ENCODE data around the gene CYBC1. TPM values are rescaled to one million over a fixed set of nuclear protein-coding genes. Genes with fewer than 3 reads are reported as not detected.
"Not testable (repeated sequence)": the region's sequence is repeated elsewhere in the genome, so short reads cannot be mapped to it uniquely, and the experiment has no call there.

CYBC1 gene
- total RNA-seq, 2 experiments from 2014 or later: 269 to 378 TPM

DNA sequence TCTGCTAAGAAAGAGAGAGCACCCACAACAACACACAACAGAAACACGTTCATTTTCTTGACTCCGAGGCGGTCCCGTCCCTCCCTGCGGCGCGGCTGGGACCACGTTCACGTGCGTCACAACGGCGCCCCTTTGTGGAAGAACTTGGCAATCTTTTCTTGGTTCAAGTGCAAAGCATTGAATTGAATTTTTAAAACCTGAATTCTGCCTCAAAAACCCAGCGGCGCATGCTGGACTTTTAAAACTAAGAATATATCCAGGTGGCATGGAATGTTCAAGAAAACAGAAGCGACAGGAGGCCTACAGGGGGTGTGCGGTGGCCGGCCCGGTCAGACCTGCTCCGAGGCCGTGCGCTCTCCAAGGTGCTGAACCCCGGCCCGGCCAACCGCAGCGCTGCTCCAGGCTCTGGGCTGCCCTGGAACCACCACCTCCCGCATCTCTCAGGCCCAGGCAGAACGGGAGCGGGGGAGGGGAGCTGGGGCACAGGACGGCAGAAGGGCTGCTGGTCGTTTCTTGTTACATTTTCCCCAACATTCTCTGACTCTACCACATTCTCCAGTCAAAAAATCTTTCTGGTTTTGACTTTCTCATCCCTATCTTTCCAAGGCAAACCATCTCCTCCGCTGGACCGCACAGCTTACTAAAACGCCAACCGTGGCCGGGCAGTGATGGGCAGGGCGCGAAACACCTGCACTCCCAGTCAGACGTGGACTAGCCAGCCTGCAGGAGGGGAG is 35.8 kb downstream of the CYBC1 start:
- Mint-ChIP-seq H3K27me3 (no peaks in the 10 kb centered on the region), H3K4me3 (no peak overlapping the region), H3K4me1 (peaks cover 16% of the 10 kb centered on the region), H3K27ac (no peak overlapping the region), H3K36me3 (peaks cover under 1% of the 10 kb centered on the region), H3K9me3 (ENCODE audit: low read depth) (no peaks in the 10 kb centered on the region)
- CTCF ChIA-PET: interaction anchor here (0.6 to 3.1 kb wide), 6 partner anchors 8 to 133 kb away, joined by 3 to 16 read pairs (median 3); no protein-coding TSS in a partner anchor
- DNase-seq (peak; percentile 86), ATAC-seq (peak; percentile 28)

DNA sequence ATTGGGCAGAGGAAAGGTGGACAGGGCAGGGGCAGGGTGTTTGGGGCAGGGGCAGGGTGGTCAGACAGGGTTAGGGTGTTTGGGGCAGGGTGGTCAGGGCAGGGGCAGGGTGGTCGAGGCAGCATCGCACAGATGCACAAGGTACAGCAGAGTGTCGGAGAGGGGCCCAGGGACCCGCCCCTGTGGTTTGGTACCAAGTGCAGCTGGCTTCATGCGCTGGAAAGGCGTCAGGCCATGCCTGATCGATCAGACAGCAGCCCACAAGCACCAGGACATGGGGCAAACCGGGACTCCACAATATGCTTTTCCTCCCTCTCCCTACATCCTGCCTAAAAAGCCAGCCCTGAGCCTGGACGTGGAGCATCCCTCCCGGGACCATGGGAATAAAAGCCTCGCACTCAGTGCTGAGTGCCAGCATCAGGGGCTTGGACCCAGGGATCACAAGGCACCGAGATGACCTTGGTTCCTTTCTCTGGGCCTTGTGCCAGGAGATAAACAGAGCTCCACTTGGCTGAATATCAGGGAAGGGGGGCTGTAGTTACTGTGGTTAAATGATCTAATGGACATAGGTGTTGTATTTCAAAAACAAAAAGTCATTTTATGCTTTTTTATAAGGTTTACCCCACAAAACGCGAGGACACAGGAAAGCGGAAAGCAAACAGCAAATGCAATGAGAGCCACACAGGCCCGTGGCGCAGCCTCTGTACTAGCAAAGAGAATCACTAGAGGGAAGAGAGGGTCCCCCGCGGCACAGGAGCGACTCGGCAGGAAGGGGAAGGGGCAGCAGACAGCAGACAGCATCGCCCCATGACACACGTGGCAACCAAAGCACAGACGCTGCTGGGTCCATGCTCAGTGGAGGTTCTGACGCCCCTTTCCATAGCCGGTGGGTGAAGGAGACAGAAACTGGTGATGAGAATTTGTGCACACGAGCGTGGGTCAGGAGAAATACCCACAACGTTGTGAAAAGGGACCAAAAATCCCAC is 37.7 kb downstream of the CYBC1 start:
- Mint-ChIP-seq H3K4me3 (no peak overlapping the region), H3K27me3 (no peaks in the 10 kb centered on the region), H3K9me3 (ENCODE audit: low read depth) (no peaks in the 10 kb centered on the region), H3K27ac (no peak overlapping the region), H3K36me3 (no peaks in the 10 kb centered on the region), H3K4me1 (peaks cover 11% of the 10 kb centered on the region)
- no peak for DNase-seq
- CTCF ChIA-PET: interaction anchor here (0.8 to 3.1 kb wide), 3 partner anchors 60 to 63 kb away, joined by 3 to 16 read pairs (median 4); no protein-coding TSS in a partner anchor
- ATAC-seq: no peak

DNA sequence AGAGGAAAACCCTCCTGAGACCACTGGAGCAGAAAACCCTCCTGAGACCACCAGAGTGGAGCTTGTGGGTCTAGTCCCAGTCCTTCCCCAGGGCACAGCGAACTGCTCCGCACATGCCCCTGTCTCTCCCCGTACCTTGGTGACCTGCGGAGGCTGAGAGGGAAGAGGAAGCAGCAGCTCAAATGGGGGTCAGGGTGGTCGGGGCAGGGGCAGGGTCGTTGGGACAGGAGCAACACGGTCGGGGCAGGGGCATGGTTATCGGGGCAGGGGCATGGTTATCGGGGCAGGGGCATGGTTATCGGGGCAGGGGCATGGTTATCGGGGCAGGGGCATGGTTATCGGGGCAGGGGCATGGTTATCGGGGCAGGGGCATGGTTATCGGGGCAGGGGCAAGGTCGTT is 38.5 kb downstream of the CYBC1 start:
- peaks cover 14% of the 10 kb centered on the region for H3K4me1 Mint-ChIP-seq
- H3K27ac Mint-ChIP-seq; H3K36me3 Mint-ChIP-seq; ATAC-seq; H3K9me3 Mint-ChIP-seq (ENCODE audit: low read depth); H3K27me3 Mint-ChIP-seq; DNase-seq; H3K4me3 Mint-ChIP-seq: not testable (repeated sequence)
- CTCF ChIA-PET: interaction anchor here (0.8 kb wide), 1 partner anchor 61 kb away, joined by 4 read pairs; no protein-coding TSS in a partner anchor

DNA sequence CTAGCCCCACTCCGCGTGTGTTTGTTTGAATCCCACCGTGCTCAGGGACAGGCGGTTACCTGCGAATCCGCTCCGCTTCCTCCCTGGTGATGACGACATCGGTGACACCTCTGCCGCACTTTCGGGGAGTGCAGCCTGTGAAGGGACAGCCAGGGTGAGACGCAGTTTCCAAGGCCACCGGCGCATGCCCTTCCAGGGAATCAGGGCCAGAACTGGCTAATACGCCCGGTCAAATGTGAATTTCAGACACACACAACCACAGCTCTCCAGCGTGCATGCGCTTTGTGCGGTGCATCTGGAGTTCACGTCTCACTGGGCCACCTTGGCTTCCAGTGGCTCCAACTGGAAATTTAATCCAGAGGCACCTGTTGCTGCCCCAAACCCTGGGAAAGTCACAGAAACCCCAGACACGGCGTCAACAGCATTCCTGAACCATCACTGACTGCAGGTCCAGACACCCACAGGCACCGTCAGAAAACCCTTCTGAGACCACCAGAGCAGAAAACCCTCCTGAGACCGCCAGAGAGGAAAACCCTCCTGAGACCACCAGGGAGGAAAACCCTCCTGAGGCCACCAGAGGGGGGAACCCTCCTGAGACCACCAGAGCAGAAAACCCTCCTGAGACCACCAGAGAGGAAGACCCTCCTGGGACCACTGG is 39.0 kb downstream of the CYBC1 start:
- ATAC-seq (no peak), DNase-seq (no peak)
- CTCF ChIA-PET: interaction anchor here (0.7 kb wide), 1 partner anchor 896 kb away, joined by 4 read pairs; no protein-coding TSS in a partner anchor
- H3K27ac Mint-ChIP-seq: no peak overlapping the region
- no peak overlapping the region for H3K4me3 Mint-ChIP-seq
- H3K9me3 Mint-ChIP-seq (ENCODE audit: low read depth): no peaks in the 10 kb centered on the region
- no peaks in the 10 kb centered on the region for H3K36me3 Mint-ChIP-seq
- H3K4me1 Mint-ChIP-seq: peaks cover 14% of the 10 kb centered on the region
- H3K27me3 Mint-ChIP-seq: no peaks in the 10 kb centered on the region

DNA sequence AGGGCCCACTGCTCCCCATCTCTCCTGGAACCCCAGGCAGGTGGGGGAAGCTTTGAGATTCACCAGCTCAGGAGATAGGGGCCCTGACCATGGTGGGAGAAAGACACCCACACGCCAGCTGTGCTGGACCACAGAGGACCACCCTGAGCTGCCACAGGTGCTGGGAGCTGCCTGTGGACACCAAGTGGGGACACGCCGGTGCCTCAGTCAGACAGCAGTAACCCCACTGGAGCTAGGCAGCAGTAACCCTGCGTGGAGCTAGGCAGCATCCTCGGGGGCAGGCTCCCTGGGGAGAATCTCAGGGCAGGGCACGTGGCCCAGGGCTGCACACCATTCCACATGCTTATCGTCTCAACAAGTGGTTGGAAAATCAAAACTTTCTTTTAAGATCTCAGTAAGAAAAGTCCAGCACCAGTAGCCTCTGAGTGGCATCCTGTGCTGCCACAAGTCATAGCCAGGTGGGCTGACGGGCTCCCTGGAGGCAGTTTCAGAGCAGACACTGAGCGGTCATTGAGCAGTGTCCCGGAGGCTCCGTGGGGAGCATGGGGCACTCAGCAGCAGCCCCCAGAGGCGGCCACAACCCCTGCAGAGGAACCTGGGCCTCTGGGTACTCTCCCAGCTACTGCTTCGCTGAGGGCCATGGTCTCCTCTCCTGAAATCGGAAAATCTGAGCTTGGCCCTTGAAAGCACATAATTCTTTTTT is 40.4 kb downstream of the CYBC1 start:
- CTCF ChIA-PET: interaction anchor here (0.7 to 1.5 kb wide), 3 partner anchors 9 to 204 kb away, joined by 3 read pairs; no protein-coding TSS in a partner anchor
- H3K9me3 Mint-ChIP-seq (ENCODE audit: low read depth): no peaks in the 10 kb centered on the region
- H3K27ac Mint-ChIP-seq: no peak overlapping the region
- peaks cover 1% of the 10 kb centered on the region for H3K36me3 Mint-ChIP-seq
- DNase-seq (no peak), ATAC-seq (no peak)
- no peaks in the 10 kb centered on the region for H3K27me3 Mint-ChIP-seq
- H3K4me3 Mint-ChIP-seq: no peak overlapping the region
- peaks cover 13% of the 10 kb centered on the region for H3K4me1 Mint-ChIP-seq

DNA sequence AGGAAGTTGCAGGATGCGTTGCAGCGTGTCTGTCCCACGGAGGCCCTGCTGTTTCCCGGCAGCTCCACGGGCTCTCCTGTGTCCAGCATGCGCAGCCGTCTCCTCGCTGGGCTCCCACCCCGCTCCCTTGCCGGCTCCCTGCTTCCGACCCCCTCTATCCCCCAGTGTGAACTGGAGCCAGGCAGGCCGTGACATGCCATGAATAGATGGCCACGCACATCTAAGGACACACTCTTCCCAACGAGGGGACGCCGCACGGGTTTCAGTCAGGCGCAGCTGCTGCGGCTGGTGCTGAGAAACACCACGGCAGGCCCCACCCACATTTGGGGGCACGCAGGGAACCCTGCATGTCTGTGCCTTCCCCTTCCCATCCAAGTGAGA is 41.6 kb downstream of the CYBC1 start:
- no peak for ATAC-seq
- Mint-ChIP-seq H3K27me3 (no peaks in the 10 kb centered on the region), H3K36me3 (peaks cover 2% of the 10 kb centered on the region), H3K9me3 (ENCODE audit: low read depth) (no peaks in the 10 kb centered on the region), H3K4me1 (peaks cover 7% of the 10 kb centered on the region), H3K4me3 (no peak overlapping the region), H3K27ac (no peak overlapping the region)
- CTCF ChIA-PET: interaction anchor here (1.1 to 1.2 kb wide), 2 partner anchors 58 to 203 kb away, joined by 3 read pairs; no protein-coding TSS in a partner anchor
- no peak for DNase-seq

DNA sequence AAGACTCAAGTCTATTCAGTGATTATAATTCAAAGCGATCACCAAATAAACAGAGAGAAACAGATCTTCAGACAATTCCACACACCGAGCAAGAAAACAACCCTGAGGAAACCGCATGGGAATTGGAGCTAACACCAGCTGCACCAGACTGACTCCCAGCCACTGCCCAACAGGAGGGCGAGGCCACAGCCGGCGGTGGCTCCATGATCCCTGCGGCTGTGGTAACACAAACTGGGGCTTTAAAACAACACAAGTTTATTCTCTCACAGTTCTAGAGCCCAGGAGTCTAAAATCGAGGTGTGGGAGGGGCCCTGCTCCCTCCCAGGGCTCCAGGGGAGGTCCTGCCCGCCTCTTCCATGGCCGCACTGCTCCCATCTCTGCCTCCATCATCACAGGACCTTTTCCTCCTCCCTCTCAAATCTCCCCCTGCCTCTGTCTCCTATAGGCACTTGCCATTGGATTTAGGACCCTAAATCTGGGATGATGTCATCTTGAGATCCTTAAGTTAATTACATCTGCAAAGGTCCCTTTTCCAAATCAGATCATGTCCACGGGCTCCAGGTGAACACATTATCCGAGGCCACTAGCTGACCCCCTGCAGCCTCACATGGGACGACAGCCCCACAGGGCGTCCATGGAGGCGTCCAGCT is 42.1 kb downstream of the CYBC1 start:
- Mint-ChIP-seq H3K27me3 (no peaks in the 10 kb centered on the region), H3K4me3 (no peak overlapping the region), H3K36me3 (peaks cover 7% of the 10 kb centered on the region), H3K9me3 (ENCODE audit: low read depth) (no peaks in the 10 kb centered on the region), H3K4me1 (peaks cover 11% of the 10 kb centered on the region), H3K27ac (no peak overlapping the region)
- no peak for ATAC-seq
- no peak for DNase-seq
- CTCF ChIA-PET: interaction anchor here (1.1 kb wide), 1 partner anchor 57 kb away, joined by 3 read pairs; no protein-coding TSS in a partner anchor

DNA sequence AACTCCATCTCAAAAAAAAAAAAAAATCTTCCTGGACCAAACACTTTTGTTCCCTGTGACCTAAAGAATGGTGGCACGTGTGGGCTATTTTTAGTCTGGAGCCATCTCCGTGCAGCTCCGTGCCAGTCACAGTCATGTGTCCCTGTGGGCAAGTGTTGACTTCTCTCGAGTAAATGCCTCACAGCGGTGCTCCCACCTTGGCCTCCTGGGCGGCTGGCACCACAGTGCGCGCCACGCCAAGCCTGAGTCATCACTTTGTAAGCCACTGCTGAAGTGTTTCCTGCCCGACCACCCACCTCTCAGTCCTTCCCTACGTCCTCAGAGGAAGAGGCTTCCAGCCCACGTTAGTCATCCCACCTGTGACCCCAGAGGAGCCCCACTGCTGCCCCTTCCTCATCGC is 43.3 kb downstream of the CYBC1 start:
- Mint-ChIP-seq H3K36me3 (peaks cover 11% of the 10 kb centered on the region), H3K4me1 (peaks cover 13% of the 10 kb centered on the region), H3K27me3 (no peaks in the 10 kb centered on the region), H3K4me3 (no peak overlapping the region), H3K27ac (no peak overlapping the region), H3K9me3 (ENCODE audit: low read depth) (no peaks in the 10 kb centered on the region)
- peak; percentile 23 for ATAC-seq
- CTCF ChIA-PET: interaction anchor here (1.7 kb wide), 1 partner anchor 17 kb away, joined by 3 read pairs; no protein-coding TSS in a partner anchor
- DNase-seq: no peak

DNA sequence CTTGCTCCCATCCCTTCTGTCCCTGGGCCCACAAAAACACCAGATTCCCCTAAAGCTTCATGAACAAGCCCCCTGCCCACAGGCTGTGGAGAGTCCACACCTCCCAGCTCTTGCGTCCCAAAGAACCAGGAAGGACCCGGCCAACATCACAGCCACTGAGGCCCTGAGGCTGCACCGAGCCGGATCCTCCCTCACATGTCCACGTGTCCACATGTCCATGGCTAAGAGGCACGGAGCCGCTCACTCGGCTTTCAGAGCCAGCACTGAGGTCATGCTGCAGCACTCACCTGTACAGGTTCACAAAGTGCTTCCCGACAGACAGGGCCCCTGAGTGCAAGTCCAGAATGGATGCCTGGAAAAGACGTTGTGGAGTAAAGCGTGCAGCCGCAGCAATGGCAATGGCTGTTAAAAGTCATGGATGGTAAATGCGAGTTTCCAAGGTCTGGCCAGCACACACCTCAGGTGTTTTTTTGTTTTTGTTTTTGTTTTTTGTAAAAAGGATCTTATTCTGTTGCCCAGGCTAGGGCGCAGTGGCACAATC is 44.4 kb downstream of the CYBC1 start:
- H3K27me3 Mint-ChIP-seq: no peaks in the 10 kb centered on the region
- H3K36me3 Mint-ChIP-seq: peaks cover 13% of the 10 kb centered on the region
- CTCF ChIA-PET: interaction anchor here (1.4 to 1.7 kb wide), 2 partner anchors 9 to 18 kb away, joined by 3 read pairs; no protein-coding TSS in a partner anchor
- ATAC-seq (no peak), DNase-seq (no peak)
- H3K9me3 Mint-ChIP-seq (ENCODE audit: low read depth): no peaks in the 10 kb centered on the region
- no peak overlapping the region for H3K4me3 Mint-ChIP-seq
- no peak overlapping the region for H3K27ac Mint-ChIP-seq
- peaks cover 18% of the 10 kb centered on the region for H3K4me1 Mint-ChIP-seq

DNA sequence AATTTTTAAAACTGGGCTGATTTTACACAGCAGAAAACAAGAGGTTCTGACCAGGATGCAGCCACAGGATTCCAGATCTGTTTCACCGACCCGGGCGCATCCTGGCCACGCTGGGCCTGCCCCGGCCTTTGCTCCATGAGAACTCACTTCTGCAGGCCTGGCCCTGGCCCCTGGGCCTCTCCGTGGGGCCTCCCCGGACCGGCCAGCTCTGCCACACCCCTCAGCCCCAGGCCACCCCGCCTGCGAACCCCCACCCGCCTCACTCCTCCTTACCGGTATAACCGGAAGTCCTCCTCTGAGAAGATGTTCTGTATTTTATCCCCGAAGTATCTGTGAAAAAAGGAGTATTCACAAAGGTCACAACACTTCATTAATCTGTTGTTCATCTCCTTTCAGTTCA is 45.5 kb downstream of the CYBC1 start:
- no peaks in the 10 kb centered on the region for H3K9me3 Mint-ChIP-seq (ENCODE audit: low read depth)
- H3K27me3 Mint-ChIP-seq: no peaks in the 10 kb centered on the region
- peaks cover 27% of the 10 kb centered on the region for H3K4me1 Mint-ChIP-seq

DNA sequence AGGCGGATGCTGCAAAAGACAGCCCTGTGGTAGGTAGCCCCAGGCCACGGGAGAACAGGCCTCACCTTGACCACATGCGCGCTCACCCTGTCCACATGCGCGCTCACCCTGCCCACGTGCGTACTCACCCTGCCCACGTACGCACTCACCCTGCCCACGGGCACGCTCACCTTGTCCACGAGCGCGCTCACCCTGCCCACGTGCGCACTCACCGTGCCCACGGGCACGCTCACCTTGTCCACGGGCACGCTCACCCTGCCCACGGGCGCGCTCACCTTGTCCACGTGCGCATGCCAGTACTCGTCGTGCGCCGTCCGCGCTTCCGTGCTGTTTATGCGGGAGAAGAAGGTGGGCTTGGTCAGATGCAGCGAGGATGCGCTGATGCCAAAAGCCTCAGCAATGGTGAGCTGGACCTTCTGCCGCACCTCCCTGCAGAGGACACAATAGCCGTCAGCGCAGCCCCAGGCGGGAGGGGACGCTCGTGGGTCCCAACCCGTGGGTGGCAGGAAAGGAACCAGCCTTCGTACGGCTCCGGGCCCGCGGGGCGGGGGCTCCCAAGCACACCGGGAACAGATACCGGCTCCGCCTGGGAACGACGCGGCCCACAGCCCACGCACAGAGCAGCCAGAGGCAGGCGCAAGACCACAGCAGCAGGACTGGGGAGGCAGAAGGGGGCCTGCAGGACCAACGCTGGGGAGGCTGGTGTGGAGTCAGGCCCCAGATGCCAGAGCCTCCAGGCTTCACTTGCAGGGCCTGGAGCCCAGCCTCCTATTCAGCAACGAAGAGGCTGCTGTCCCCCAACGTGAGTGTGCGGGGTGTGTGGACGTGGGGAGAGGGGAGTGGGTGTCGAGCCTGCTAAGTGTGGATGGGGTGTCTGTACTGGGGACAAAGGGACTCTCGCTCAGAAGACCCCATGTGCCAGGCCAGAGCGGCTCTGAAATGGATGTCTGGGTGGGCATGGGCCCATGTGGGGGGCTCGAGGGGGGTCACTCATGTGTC is 46.6 kb downstream of the CYBC1 start:
- Mint-ChIP-seq H3K27ac (no peak overlapping the region), H3K9me3 (ENCODE audit: low read depth) (no peaks in the 10 kb centered on the region), H3K36me3 (peaks cover 16% of the 10 kb centered on the region), H3K27me3 (no peaks in the 10 kb centered on the region), H3K4me3 (no peak overlapping the region), H3K4me1 (peaks cover 28% of the 10 kb centered on the region)
- ATAC-seq (no peak), DNase-seq (no peak)
- CTCF ChIA-PET: interaction anchor here (0.7 to 1.2 kb wide), 2 partner anchors 36 to 123 kb away, joined by 3 to 4 read pairs; no protein-coding TSS in a partner anchor

More for the DNA sequence above, 45.5 kb downstream of the CYBC1 start:
- Mint-ChIP-seq H3K4me3 (no peak overlapping the region), H3K36me3 (peaks cover 16% of the 10 kb centered on the region), H3K27ac (no peak overlapping the region)
- CTCF ChIA-PET: interaction anchor here (0.8 to 1.2 kb wide), 2 partner anchors 35 to 37 kb away, joined by 3 to 4 read pairs; no protein-coding TSS in a partner anchor
- no peak for DNase-seq
- ATAC-seq: no peak
